ENCODE results near the gene CLDN18. TPM values are rescaled to one million over a fixed set of nuclear protein-coding genes. Genes with fewer than 3 reads are reported as not detected.

CLDN18 gene
- total and polyA plus RNA-seq, 4 donors: 0.20 to 0.50 TPM; not detected in 2

DNA sequence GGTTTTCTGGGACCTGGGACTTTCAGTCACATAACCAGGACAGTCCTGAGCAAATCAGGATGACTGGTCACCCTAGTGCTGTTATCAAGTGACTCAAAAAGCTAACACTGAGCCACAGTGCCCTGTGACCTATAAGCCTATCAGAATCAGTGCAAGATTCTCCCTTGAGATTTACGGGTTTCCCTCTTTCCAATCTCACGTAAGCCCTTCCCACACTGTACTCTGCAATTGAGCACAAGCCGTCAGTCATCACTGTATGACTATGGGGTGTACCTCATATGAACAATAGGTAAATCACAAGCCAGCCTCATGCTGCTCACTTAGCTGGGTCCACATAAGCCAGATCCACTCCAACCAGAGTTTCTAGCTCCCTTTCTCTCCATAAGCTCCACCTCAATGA lies 21.0 kb upstream of the CLDN18 start:
- 62 to 74% methylated on average over 3 of the region's 3 CpGs for WGBS, 2 donors

DNA sequence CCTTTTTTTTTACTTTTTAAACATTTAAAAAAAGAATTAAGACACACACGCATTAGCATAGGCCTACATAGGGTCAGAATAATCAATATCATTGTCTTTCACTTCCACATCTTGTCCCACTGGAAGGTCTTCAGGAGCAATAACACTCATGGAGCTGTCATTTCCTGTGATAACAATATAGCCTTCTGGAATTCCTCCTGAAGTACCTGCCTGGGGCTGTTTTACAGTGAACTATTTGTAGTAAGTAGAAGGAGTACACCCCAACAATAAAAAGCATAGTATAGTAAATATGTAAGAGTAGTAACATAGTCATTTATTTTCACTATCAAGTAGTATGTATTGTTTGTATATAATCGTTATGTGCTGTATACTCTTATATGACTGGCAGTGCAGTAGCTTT lies 19.5 kb upstream of the CLDN18 start:
- WGBS, 2 donors: 84% methylated on average over 2 of the region's 2 CpGs
- Histone ChIP-seq H3K27me3 (ENCODE audit: control insufficient read depth in 1 of 2, insufficient read depth in 2 of 2, low read length in 1 of 2) (no peaks in the 10 kb centered on the region), H3K4me1 (ENCODE audit: control insufficient read depth in 1 of 2, insufficient read depth in 2 of 2, low read length in 2 of 2) (no peaks in the 10 kb centered on the region), H3K36me3 (ENCODE audit: control insufficient read depth in 1 of 2, insufficient read depth in 2 of 2, low read length in 1 of 2) (no peaks in the 10 kb centered on the region), H3K4me3 (ENCODE audit: low read length in 2 of 2) (no peak overlapping the region), H3K9me3 (ENCODE audit: control insufficient read depth, low read length) (no peaks in the 10 kb centered on the region), H3K27ac (ENCODE audit: low read depth in 1 of 2, low read length in 2 of 2) (no peak overlapping the region)
- intact Hi-C loops (cut with DNase I): no loop called here
- DNase-seq: no peak
- ATAC-seq (ENCODE audit: low FRiP score): no peak

More for the DNA sequence above, 21.0 kb upstream of the CLDN18 start:
- ATAC-seq (ENCODE audit: low FRiP score) (no peak), DNase-seq (no peak)
- H3K27me3 ChIP-seq (ENCODE audit: control insufficient read depth in 1 of 2, insufficient read depth in 2 of 2, low read length in 1 of 2): no peaks in the 10 kb centered on the region
- H3K27ac ChIP-seq (ENCODE audit: low read depth in 1 of 2, low read length in 2 of 2): no peak overlapping the region
- intact Hi-C loops (cut with DNase I): no loop called here
- H3K9me3 ChIP-seq (ENCODE audit: control insufficient read depth, low read length): no peaks in the 10 kb centered on the region
- H3K4me3 ChIP-seq (ENCODE audit: low read length in 2 of 2): no peak overlapping the region
- H3K36me3 ChIP-seq (ENCODE audit: control insufficient read depth in 1 of 2, insufficient read depth in 2 of 2, low read length in 1 of 2): no peaks in the 10 kb centered on the region
- no peaks in the 10 kb centered on the region for H3K4me1 ChIP-seq (ENCODE audit: control insufficient read depth in 1 of 2, insufficient read depth in 2 of 2, low read length in 2 of 2)

DNA sequence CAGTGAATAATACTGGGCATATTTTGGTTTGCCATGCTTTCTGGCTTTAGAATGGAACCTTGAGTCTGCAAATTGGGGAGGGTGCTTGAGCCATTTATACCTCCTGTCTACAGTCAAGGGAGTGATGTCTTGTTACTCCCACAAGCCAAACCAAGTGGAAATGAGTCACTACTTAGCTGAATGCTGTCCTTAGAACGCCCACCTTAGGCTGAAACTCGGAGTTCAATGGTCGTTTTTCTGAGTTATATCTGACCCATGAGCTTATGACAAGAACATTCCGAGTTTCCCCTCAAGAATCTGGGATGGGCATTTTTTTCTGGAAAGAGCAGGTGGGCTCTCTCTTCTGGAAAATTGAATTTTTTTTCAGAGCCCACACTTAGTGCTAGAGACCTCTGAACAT lies 17.4 kb upstream of the CLDN18 start:
- no peak for ATAC-seq (ENCODE audit: low FRiP score)
- WGBS, 2 donors: 68 to 75% methylated on average over 4 of the region's 4 CpGs

GRCh38 chr3:137998121-137999042 lies 11.6 kb upstream of the CLDN18 start:
- H3K27ac ChIP-seq (ENCODE audit: low read depth in 1 of 2, low read length in 2 of 2): no peak overlapping the region
- H3K27me3 ChIP-seq (ENCODE audit: control insufficient read depth in 1 of 2, insufficient read depth in 2 of 2, low read length in 1 of 2): no peaks in the 10 kb centered on the region
- 91 to 92% methylated on average over 18 of the region's 18 CpGs for WGBS, 2 donors
- DNase-seq: no peak
- no peaks in the 10 kb centered on the region for H3K36me3 ChIP-seq (ENCODE audit: control insufficient read depth in 1 of 2, insufficient read depth in 2 of 2, low read length in 1 of 2)
- ATAC-seq (ENCODE audit: low FRiP score): no peak
- no peak overlapping the region for H3K4me3 ChIP-seq (ENCODE audit: low read length in 2 of 2)
- H3K9me3 ChIP-seq (ENCODE audit: control insufficient read depth, low read length): no peaks in the 10 kb centered on the region
- H3K4me1 ChIP-seq (ENCODE audit: control insufficient read depth in 1 of 2, insufficient read depth in 2 of 2, low read length in 2 of 2): no peaks in the 10 kb centered on the region
- intact Hi-C loops (cut with DNase I): no loop called here

More for the DNA sequence above, 17.4 kb upstream of the CLDN18 start:
- Histone ChIP-seq H3K27me3 (ENCODE audit: control insufficient read depth in 1 of 2, insufficient read depth in 2 of 2, low read length in 1 of 2) (no peaks in the 10 kb centered on the region), H3K36me3 (ENCODE audit: control insufficient read depth in 1 of 2, insufficient read depth in 2 of 2, low read length in 1 of 2) (no peaks in the 10 kb centered on the region), H3K9me3 (ENCODE audit: control insufficient read depth, low read length) (no peaks in the 10 kb centered on the region), H3K4me1 (ENCODE audit: control insufficient read depth in 1 of 2, insufficient read depth in 2 of 2, low read length in 2 of 2) (no peaks in the 10 kb centered on the region), H3K4me3 (ENCODE audit: low read length in 2 of 2) (no peak overlapping the region), H3K27ac (ENCODE audit: low read depth in 1 of 2, low read length in 2 of 2) (no peak overlapping the region)
- no peak for DNase-seq
- intact Hi-C loops (cut with DNase I): no loop called here

- Histone ChIP-seq H3K27me3 (ENCODE audit: control insufficient read depth in 1 of 2, insufficient read depth in 2 of 2, low read length in 1 of 2) (no peaks in the 10 kb centered on the region), H3K4me3 (ENCODE audit: low read length in 2 of 2) (no peak overlapping the region), H3K36me3 (ENCODE audit: control insufficient read depth in 1 of 2, insufficient read depth in 2 of 2, low read length in 1 of 2) (no peaks in the 10 kb centered on the region), H3K4me1 (ENCODE audit: control insufficient read depth in 1 of 2, insufficient read depth in 2 of 2, low read length in 2 of 2) (no peaks in the 10 kb centered on the region), H3K9me3 (ENCODE audit: control insufficient read depth, low read length) (no peaks in the 10 kb centered on the region), H3K27ac (ENCODE audit: low read depth in 1 of 2, low read length in 2 of 2) (no peak overlapping the region)
- ATAC-seq (ENCODE audit: low FRiP score) (no peak), DNase-seq (no peak)
- WGBS, 2 donors: 65 to 71% methylated on average over 2 of the region's 2 CpGs
- intact Hi-C loops (cut with DNase I): no loop called here
Measured at GRCh38 chr3:138003069-138003468, 6.9 kb upstream of the CLDN18 start.

DNA sequence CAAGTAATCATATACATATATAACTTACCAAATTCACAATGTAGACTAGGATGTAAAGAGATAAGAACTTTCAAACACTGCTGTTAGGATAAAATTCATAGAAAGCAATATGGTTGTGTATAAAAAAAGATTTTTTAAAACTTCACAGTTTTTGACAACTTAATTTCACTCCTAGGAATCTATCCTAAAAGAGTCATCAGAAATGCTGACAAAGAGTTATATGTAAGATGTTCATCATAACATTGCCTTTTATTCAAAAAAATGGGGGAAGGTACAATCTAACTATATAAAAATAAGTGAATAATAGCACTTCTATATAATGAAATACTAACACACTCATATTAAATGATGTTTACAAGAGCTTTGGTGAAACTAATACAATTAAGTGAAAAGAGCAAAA lies 4.3 kb upstream of the CLDN18 start:
- Histone ChIP-seq H3K9me3 (ENCODE audit: control insufficient read depth, low read length) (no peaks in the 10 kb centered on the region), H3K36me3 (ENCODE audit: control insufficient read depth in 1 of 2, insufficient read depth in 2 of 2, low read length in 1 of 2) (no peaks in the 10 kb centered on the region), H3K4me3 (ENCODE audit: low read length in 2 of 2) (no peak overlapping the region), H3K4me1 (ENCODE audit: control insufficient read depth in 1 of 2, insufficient read depth in 2 of 2, low read length in 2 of 2) (no peaks in the 10 kb centered on the region), H3K27me3 (ENCODE audit: control insufficient read depth in 1 of 2, insufficient read depth in 2 of 2, low read length in 1 of 2) (no peaks in the 10 kb centered on the region), H3K27ac (ENCODE audit: low read depth in 1 of 2, low read length in 2 of 2) (no peak overlapping the region)
- intact Hi-C loops (cut with DNase I): no loop called here
- ATAC-seq (ENCODE audit: low FRiP score) (no peak), DNase-seq (no peak)

DNA sequence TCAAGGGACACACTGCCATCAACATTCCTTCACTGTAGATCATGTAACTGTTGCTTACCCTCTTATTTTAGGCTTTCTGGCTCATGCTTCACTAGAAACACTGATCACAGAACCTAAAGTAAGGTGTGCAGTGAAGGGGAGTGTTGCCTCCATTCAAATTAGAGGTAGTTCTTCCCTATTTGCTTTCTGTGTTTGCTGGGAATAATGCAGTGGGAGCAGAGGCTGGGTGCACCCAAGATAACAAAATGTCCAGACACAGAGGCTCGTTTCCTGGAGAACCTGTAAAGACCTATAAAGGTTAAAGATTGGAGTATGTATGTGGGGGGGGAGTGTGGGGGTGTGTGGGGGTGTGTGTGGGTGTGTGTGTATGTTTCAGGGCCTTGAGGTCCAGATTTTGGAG lies 2.1 kb upstream of the CLDN18 start:
- WGBS, 2 donors: 81 to 83% methylated on average over 1 of the region's 1 CpG
- DNase-seq: no peak
- no peaks in the 10 kb centered on the region for H3K4me1 ChIP-seq (ENCODE audit: control insufficient read depth in 1 of 2, insufficient read depth in 2 of 2, low read length in 2 of 2)
- intact Hi-C loops (cut with DNase I): no loop called here
- H3K9me3 ChIP-seq (ENCODE audit: control insufficient read depth, low read length): no peaks in the 10 kb centered on the region
- no peaks in the 10 kb centered on the region for H3K36me3 ChIP-seq (ENCODE audit: control insufficient read depth in 1 of 2, insufficient read depth in 2 of 2, low read length in 1 of 2)
- no peak for ATAC-seq (ENCODE audit: low FRiP score)
- no peaks in the 10 kb centered on the region for H3K27me3 ChIP-seq (ENCODE audit: control insufficient read depth in 1 of 2, insufficient read depth in 2 of 2, low read length in 1 of 2)
- H3K4me3 ChIP-seq (ENCODE audit: low read length in 2 of 2): no peak overlapping the region
- no peak overlapping the region for H3K27ac ChIP-seq (ENCODE audit: low read depth in 1 of 2, low read length in 2 of 2)

GRCh38 chr3:138010273-138010590 lies 267 bp downstream of the CLDN18 start:
- WGBS, 2 donors: 96% methylated on average over 14 of the region's 14 CpGs
- Histone ChIP-seq H3K27me3 (ENCODE audit: control insufficient read depth in 1 of 2, insufficient read depth in 2 of 2, low read length in 1 of 2) (no peaks in the 10 kb centered on the region), H3K36me3 (ENCODE audit: control insufficient read depth in 1 of 2, insufficient read depth in 2 of 2, low read length in 1 of 2) (peaks cover 0 to 2% of the 10 kb centered on the region in 2 donors), H3K9me3 (ENCODE audit: control insufficient read depth, low read length) (no peaks in the 10 kb centered on the region), H3K4me1 (ENCODE audit: control insufficient read depth in 1 of 2, insufficient read depth in 2 of 2, low read length in 2 of 2) (no peaks in the 10 kb centered on the region), H3K27ac (ENCODE audit: low read depth in 1 of 2, low read length in 2 of 2) (no peak overlapping the region), H3K4me3 (ENCODE audit: low read length in 2 of 2) (no peak overlapping the region)
- no peak for ATAC-seq (ENCODE audit: low FRiP score)
- DNase-seq: no peak
- intact Hi-C loops (cut with DNase I): no loop called here

DNA sequence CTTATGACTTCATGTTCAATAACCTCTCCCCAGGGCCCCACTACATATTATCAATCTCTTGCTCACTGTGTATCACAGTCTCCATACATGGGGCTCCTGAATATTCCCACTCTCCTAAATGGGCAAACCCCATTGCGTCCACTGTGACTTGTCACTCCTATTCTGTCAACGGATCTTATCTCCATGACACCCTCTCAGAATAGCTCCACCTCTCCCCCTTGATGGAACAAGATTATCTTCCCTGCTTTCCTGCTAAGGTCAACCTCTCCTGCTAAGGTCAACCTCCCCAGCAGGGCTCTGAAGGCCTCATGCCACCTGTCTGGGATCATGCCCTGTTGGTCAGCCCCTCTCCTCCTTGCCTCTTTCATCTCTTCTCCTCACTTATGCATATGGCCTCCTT lies 1.8 kb downstream of the CLDN18 start:
- no peaks in the 10 kb centered on the region for H3K27me3 ChIP-seq (ENCODE audit: control insufficient read depth in 1 of 2, insufficient read depth in 2 of 2, low read length in 1 of 2)
- 75 to 80% methylated on average over 2 of the region's 2 CpGs for WGBS, 2 donors
- ATAC-seq (ENCODE audit: low FRiP score): no peak
- H3K4me3 ChIP-seq (ENCODE audit: low read length in 2 of 2): no peak overlapping the region
- no peak overlapping the region for H3K27ac ChIP-seq (ENCODE audit: low read depth in 1 of 2, low read length in 2 of 2)
- H3K4me1 ChIP-seq (ENCODE audit: control insufficient read depth in 1 of 2, insufficient read depth in 2 of 2, low read length in 2 of 2): no peaks in the 10 kb centered on the region
- H3K9me3 ChIP-seq (ENCODE audit: control insufficient read depth, low read length): no peaks in the 10 kb centered on the region
- peaks cover 0 to 2% of the 10 kb centered on the region in 2 donors for H3K36me3 ChIP-seq (ENCODE audit: control insufficient read depth in 1 of 2, insufficient read depth in 2 of 2, low read length in 1 of 2)
- intact Hi-C loops (cut with DNase I): no loop called here
- no peak for DNase-seq
